AG09309 (cell line): ENCODE measurements around the gene HSPA5.
"Not testable (repeated sequence)": the region's sequence is repeated elsewhere in the genome, so short reads cannot be mapped to it uniquely, and the experiment has no call there.

Experiments
- DNase-seq: peaks from one replicate; pipeline ENCODE4 v3.0.0-alpha.2; 2010; ENCODE audit warnings: low read depth
- H3K4me3 ChIP-seq: 2 replicates; pipeline ENCODE4 v1.5.1; 2011; ENCODE audit warnings: mild to moderate bottlenecking, low read depth, low read length, moderate library complexity; ENCODE audit not compliant: control insufficient read depth
- TF ChIP-seq, protein P1 (sequence below): IDR thresholded peaks from 2 replicates; pipeline ENCODE4 v1.5.1; 2011; ENCODE audit warnings: mild to moderate bottlenecking, low read depth, low read length, inconsistent platforms; ENCODE audit not compliant: insufficient read depth, control insufficient read depth; ENCODE audit errors: missing control alignments

Gene HSPA5

DNA sequence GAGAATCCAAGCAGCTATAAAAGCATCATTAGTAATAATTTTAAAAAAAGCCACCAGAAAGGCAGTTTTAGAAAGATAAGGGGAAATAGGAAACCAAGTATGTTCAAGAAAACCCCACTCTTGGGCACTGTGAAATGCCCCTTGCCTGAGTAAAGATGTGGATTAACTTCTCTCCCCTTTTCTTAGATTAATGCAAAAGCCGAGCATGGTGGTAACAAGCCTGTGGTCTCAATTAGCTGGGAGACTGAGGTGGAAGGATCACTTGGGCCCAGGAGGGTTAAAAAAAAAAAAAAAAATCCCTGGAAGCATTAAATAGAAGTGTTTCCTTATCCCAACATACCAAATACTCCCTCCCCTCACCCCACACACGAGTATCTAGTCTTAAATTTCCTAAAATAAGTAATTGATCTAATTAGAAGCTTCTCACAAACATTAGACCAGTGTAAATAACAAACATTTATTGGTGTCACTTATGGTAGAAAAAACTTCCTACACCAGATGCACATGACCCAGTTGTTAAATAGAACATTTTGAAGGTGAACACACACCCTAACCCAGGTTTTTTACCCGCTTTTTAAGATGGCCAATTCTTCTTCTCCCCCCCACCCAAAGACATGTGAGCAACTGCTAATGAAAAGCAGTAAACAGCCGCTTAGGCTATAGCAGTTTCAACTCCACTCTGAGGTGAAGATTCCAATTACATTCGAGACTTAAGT, 5.2 kb downstream of the HSPA5 start:
- peak overlapping the region; percentile 25 for H3K4me3 ChIP-seq
- DNase-seq: no peak
- TF ChIP-seq, protein P1, sequence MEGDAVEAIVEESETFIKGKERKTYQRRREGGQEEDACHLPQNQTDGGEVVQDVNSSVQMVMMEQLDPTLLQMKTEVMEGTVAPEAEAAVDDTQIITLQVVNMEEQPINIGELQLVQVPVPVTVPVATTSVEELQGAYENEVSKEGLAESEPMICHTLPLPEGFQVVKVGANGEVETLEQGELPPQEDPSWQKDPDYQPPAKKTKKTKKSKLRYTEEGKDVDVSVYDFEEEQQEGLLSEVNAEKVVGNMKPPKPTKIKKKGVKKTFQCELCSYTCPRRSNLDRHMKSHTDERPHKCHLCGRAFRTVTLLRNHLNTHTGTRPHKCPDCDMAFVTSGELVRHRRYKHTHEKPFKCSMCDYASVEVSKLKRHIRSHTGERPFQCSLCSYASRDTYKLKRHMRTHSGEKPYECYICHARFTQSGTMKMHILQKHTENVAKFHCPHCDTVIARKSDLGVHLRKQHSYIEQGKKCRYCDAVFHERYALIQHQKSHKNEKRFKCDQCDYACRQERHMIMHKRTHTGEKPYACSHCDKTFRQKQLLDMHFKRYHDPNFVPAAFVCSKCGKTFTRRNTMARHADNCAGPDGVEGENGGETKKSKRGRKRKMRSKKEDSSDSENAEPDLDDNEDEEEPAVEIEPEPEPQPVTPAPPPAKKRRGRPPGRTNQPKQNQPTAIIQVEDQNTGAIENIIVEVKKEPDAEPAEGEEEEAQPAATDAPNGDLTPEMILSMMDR: no peak

DNA sequence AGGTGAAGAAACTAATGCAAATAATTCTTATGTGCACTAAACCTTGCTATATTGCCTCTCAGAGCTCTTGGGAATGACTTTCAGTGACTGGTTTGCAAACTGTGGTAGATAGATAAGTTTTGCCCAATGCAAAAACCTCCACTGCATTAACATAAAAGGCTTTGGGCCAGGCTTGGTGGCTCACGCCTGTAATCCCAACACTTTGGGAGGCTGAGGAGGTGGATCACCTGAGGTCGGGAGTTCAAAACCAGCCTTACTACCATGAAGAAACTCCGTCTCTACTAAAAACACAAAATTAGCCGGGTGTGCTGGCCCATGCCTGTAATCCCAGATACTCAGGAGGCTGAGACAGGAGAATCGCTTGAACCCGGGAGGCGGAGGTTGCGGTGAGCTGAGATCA, 7.0 kb downstream of the HSPA5 start:
- H3K4me3 ChIP-seq, DNase-seq: not testable (repeated sequence)

DNA sequence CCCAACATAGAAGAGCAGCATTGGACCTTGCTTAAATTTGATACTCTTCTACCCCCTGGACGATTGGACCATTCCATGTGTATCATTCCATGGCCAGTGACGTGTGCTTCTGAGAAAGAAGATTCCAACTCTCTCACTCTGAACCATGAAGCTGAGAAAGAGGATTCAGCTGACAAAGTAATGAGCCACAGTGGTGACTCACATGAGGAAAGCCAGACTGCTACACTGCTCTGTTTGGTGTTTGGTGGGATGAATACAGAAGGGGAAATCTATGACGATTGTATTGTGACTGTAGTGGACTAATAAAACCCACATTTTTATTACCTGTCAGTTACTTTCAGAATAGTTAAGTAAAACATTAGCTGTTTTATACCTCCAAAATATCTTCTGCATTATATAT, 7.5 kb downstream of the HSPA5 start:
- peak; percentile 97 for DNase-seq
- TF ChIP-seq, protein P1: no peak
- H3K4me3 ChIP-seq: no peak overlapping the region

DNA sequence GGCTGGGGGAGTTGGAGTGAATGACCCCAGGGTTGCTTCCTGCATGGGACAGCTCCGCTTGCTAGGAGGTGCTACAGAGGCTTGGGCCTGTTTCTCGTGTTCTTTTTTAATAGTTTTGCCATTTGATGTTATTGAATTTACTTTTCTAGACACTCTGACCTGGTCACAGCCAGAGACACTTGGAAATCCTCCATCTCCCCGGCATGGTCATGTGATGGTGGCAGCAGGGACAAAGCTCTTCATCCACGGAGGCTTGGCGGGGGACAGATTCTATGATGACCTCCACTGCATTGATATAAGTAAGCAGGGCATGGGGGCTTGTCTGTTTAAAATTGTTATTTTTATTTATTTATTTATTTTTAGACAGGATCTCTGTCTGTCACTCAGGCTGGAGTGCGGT, 13.4 kb downstream of the HSPA5 start:
- TF ChIP-seq, protein P1: no peak
- DNase-seq: no peak
- no peak overlapping the region for H3K4me3 ChIP-seq

DNA sequence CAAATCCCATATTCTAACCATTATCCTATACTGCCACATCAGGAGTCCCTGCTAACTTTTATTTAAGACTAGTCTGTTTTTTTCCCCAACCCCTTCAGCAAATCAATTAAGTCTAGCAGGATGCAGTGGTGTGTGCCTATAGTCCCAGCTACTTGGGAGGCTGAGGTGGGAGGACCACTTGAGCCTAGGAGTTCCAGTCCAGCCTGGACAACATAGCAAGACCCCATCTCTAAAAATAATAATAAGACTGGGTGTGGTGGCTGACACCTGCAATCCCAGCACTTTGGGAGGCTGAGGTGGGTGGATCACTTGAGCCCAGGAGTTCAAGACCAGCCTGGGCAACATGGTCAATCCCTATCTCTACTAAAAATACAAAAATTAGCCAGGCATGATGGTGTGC, 16.3 kb downstream of the HSPA5 start:
- H3K4me3 ChIP-seq, DNase-seq: not testable (repeated sequence)

DNA sequence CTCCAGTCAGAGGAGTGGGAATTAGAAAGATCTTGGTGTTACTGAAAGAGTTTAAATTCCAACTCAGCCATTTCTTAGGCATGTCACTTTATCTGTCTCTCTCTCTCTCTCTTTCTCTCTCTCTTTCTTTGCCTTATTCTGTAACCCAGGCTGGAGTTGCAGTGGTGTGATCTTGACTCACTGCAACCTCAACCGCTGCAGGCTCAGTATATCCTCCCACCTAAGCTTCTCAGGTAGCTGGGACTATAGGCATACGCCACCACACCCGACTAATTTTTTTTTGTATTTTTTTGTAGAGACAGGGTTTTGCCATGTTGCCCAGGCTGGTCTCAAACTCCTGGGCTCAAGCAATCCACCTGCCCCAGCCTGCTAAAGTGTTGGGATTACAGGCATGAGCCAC, 22.5 kb downstream of the HSPA5 start:
- TF ChIP-seq, protein P1: no peak
- no peak overlapping the region for H3K4me3 ChIP-seq
- DNase-seq: no peak

DNA sequence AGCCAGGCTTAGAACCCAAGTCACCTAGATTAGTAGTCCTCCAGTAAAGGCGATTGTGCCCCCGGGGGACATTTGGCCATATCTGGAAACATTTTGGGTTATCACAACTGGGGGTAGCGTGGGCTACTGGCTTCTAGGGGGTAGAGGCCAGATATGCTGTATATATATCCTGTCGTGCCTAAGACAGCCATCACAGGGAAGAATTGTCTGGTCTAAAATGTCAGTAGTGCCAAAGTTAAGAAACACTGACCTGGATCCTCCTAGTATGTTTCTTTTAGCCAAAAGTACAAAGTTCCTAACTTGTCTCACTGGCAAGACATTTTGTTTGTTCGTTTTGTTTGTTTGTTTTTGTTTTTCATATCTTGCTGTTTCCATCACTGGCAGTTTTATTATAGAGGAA, 27.0 kb downstream of the HSPA5 start:
- TF ChIP-seq, protein P1: no peak
- H3K4me3 ChIP-seq: no peak overlapping the region
- no peak for DNase-seq

DNA sequence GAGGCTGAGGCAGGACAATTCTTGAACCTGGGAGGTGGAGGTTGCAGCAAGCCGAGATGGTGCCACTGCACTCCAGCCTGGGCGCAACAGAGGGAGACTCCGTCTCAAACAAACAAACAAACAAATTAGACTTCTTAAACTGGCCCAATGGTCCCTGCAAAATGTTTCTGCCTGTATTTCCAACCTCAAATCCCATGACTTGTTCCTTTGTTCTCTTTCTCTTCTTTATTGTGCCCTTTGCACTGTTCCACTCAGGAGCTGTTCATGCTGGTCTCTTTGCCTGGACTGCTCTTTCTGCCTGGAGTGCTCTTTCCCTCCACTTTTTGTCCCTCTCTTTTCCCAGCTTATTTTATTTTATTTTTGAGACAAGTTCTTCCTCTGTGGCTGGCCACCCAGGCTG, 36.7 kb downstream of the HSPA5 start:
- DNase-seq: no peak
- no peak overlapping the region for H3K4me3 ChIP-seq
- TF ChIP-seq, protein P1: no peak
